B cell (primary cell): ENCODE results near the gene GGA3. TPM values are rescaled to one million over a fixed set of nuclear protein-coding genes. Genes with fewer than 3 reads are reported as not detected.
A peak's percentile ranks its signal among the peaks of the same experiment; 100 is the strongest.

Source experiments
- ATAC-seq: fragments of 200-7000 bp; cut with Tn5 transposase; one replicate; pipeline ENCODE4 v1.10.0; 2021; ENCODE audit warnings: low read depth, mild to moderate bottlenecking, moderate number of reproducible peaks, moderate library complexity
- CTCF ChIA-PET: fragments of 350-600 bp; sonication (Branson Sonifier 250); formaldehyde crosslinking; loops from one replicate; lab custom pipeline; 2021; ENCODE audit warnings: antibody characterized with exemption, inconsistent platforms; lab: Charles Lee
- POLR2A ChIA-PET: fragments of 350-600 bp; sonication (Branson Sonifier 250); formaldehyde crosslinking; loops from one replicate; lab custom pipeline; 2021; ENCODE audit warnings: antibody characterized with exemption; lab: Charles Lee
- DNase-seq: peaks from one replicate; pipeline ENCODE4 v3.0.0; 2013
- H2AFZ ChIP-seq: 2 replicates; pipeline ENCODE4 v1.6.1; 2012; ENCODE audit warnings: mild to moderate bottlenecking, low read depth, low read length; ENCODE audit not compliant: insufficient read depth, poor library complexity, severe bottlenecking
- H3K27ac ChIP-seq, 2 donors: 1 replicate in 1 of 2; 2 replicates in 1 of 2; pipeline ENCODE4 v1.5.1; 2012 to 2013; ENCODE audit warnings: low read length in 2 of 2, mild to moderate bottlenecking in 2 of 2, moderate library complexity in 1 of 2
- H3K27me3 ChIP-seq, 4 experiments: fragments of 200-600 bp in 1 of 4; sonication (generic) in 1 of 4; replicated peaks in 1 of 4; 1 replicate in 2 of 4; 2 replicates in 2 of 4; pipeline versions ENCODE4 v1.6.1 to v1.7.0; 2013 to 2016; ENCODE audit warnings: low read length in 3 of 4, mild to moderate bottlenecking in 2 of 4, mixed read lengths in 1 of 4, moderate library complexity in 1 of 4; ENCODE audit not compliant: insufficient read depth in 4 of 4, control insufficient read depth in 3 of 4; ENCODE audit errors: control extremely low read depth in 1 of 4
- H3K36me3 ChIP-seq, 2 experiments: replicated peaks in 1 of 2; 1 replicate in 1 of 2; 2 replicates in 1 of 2; pipeline versions ENCODE4 v1.6.1 to v1.7.1; 2013; ENCODE audit warnings: low read length in 1 of 2; ENCODE audit not compliant: insufficient read depth in 2 of 2, control insufficient read depth in 1 of 2; ENCODE audit errors: control extremely low read depth in 1 of 2, extremely low read depth in 1 of 2
- H3K4me1 ChIP-seq, 2 donors: fragments of 200-600 bp in 1 of 2; sonication (generic) in 1 of 2; 1 replicate in 1 of 2; 2 replicates in 1 of 2; pipeline versions ENCODE4 v1.5.1 to v1.6.1; 2013 to 2017; ENCODE audit warnings: low read length in 2 of 2; ENCODE audit not compliant: control insufficient read depth in 2 of 2, insufficient read depth in 2 of 2
- H3K4me2 ChIP-seq: replicated peaks from 2 replicates; pipeline ENCODE3; 2012; ENCODE audit warnings: mild to moderate bottlenecking, low read depth, low read length; ENCODE audit not compliant: poor library complexity, severe bottlenecking
- H3K4me3 ChIP-seq, 5 experiments: fragments of 200-600 bp in 1 of 5; sonication (generic) in 1 of 5; 1 replicate in 3 of 5; 2 replicates in 2 of 5; pipeline versions ENCODE4 v1.5.1 to v1.7.0; 2011 to 2016; ENCODE audit warnings: low read length in 4 of 5, mild to moderate bottlenecking in 4 of 5, low read depth in 2 of 5, control low read depth in 1 of 5, moderate library complexity in 1 of 5; ENCODE audit not compliant: insufficient read depth in 1 of 5; ENCODE audit errors: control extremely low read depth in 1 of 5, extremely low read depth in 1 of 5
- H3K79me2 ChIP-seq: fragments of 200-600 bp; sonication (generic); one replicate; pipeline ENCODE4 v1.6.0; 2016; ENCODE audit warnings: low read length; ENCODE audit not compliant: control insufficient read depth, insufficient read depth
- H3K9ac ChIP-seq: fragments of 200-600 bp; sonication (generic); 2 replicates; pipeline ENCODE4 v1.6.1; 2017; ENCODE audit warnings: mild to moderate bottlenecking, low read length, moderate library complexity
- H3K9me3 ChIP-seq, 3 donors: one replicate each; pipeline versions ENCODE4 v1.6.1 to v1.7.1; 2013; ENCODE audit warnings: low read length in 2 of 3; ENCODE audit not compliant: control insufficient read depth in 2 of 3, insufficient read depth in 1 of 3; ENCODE audit errors: control extremely low read depth in 1 of 3
- H4K20me1 ChIP-seq: 2 replicates; pipeline ENCODE4 v1.6.0; 2012; ENCODE audit warnings: mild to moderate bottlenecking, low read length; ENCODE audit not compliant: insufficient read depth, control insufficient read depth, poor library complexity, severe bottlenecking
- H3K27ac Mint-ChIP-seq: one replicate; pipeline ENCODE4 v1.8.0; 2021; ENCODE audit warnings: mixed read lengths
- H3K27me3 Mint-ChIP-seq: one replicate; pipeline ENCODE4 v1.8.0; 2021; ENCODE audit warnings: mixed read lengths
- H3K4me1 Mint-ChIP-seq: one replicate; pipeline ENCODE4 v1.8.0; 2021; ENCODE audit warnings: mixed read lengths
- H3K4me3 Mint-ChIP-seq: one replicate; pipeline ENCODE4 v1.8.0; 2021; ENCODE audit warnings: mixed read lengths
- H3K9me3 Mint-ChIP-seq: one replicate; pipeline ENCODE4 v1.8.0; 2022; ENCODE audit warnings: mixed read lengths; ENCODE audit not compliant: insufficient read depth
- CTCF ChIP-seq: fragments of 200-600 bp; IDR thresholded peaks from one replicate; pipeline ENCODE4 v1.8.0; 2022; ENCODE audit warnings: antibody characterized with exemption, mild to moderate bottlenecking
- EZH2 ChIP-seq: IDR thresholded peaks from 2 replicates; pipeline ENCODE4 v1.6.1; 2012; ENCODE audit warnings: borderline replicate concordance, low read depth, mild to moderate bottlenecking, moderate library complexity, low read length; ENCODE audit not compliant: insufficient read depth, poor library complexity, severe bottlenecking
- WGBS: methylation state at CpG from one replicate; pipeline ENCODE4 v1.1.5; 2013; ENCODE audit warnings: missing lambda C conversion rate; ENCODE audit not compliant: insufficient coverage; 5-methylcytosine and 5-hydroxymethylcytosine counted together
- intact Hi-C: fragments of 100-400 bp; cut with micrococcal nuclease; formaldehyde crosslinking; loops from one replicate; pipeline ENCODE4 v1.10.0; 2022
- polyA plus RNA-seq: library from polyadenylated mRNA; depleted of rRNA; stranded (reverse); fragments of >200 nt; gene quantifications from 2 replicates; pipeline ENCODE4 v1.2.3, GENCODE V29; 2012
- total RNA-seq, 2 donors: library from RNA; stranded (reverse); fragments of 120-200 nt in 1 of 2; gene quantifications; 1 replicate in 1 of 2; 2 replicates in 1 of 2; pipeline versions ENCODE4 v1.2.3 to v1.2.4, GENCODE V29; 2013 to 2022

Gene GGA3
- total and polyA plus RNA-seq, 2 donors (not counting 1 experiment from before 2014, with no cell fraction given): 109 to 135 TPM

- no peak overlapping the region for H3K4me3 ChIP-seq
- H4K20me1 ChIP-seq: no peaks in the 10 kb centered on the region
- intact Hi-C loops: no loop called here
- ChIA-PET CTCF (interaction anchor here (1.0 to 1.2 kb wide), 3 partner anchors 9 to 98 kb away, joined by 3 to 5 read pairs (median 4); no protein-coding TSS in a partner anchor), POLR2A (interaction anchor here (0.6 to 0.7 kb wide), 2 partner anchors 44 to 971 kb away, joined by 4 to 6 read pairs; no protein-coding TSS in a partner anchor)
- H3K9ac ChIP-seq: no peak overlapping the region
- H3K4me1 ChIP-seq: peaks cover 22 to 28% of the 10 kb centered on the region in 2 donors
- WGBS: 84% methylated on average over 9 of the region's 9 CpGs
- DNase-seq (no peak), ATAC-seq (no peak)
- TF ChIP-seq CTCF (no peak), EZH2 (no peak)
- peaks cover 25% of the 10 kb centered on the region for H3K4me1 Mint-ChIP-seq
- no peaks in the 10 kb centered on the region for H3K27me3 Mint-ChIP-seq
- no peak overlapping the region for H3K4me2 ChIP-seq
- H3K9me3 Mint-ChIP-seq: no peaks in the 10 kb centered on the region
- peak overlapping the region; percentile 89 for H3K27ac Mint-ChIP-seq
- no peak overlapping the region for H3K27ac ChIP-seq
- H3K4me3 Mint-ChIP-seq: no peak overlapping the region
- no peak overlapping the region for H2AFZ ChIP-seq
- H3K27me3 ChIP-seq: no peaks in the 10 kb centered on the region
- H3K36me3 ChIP-seq: no peaks in the 10 kb centered on the region
- peaks cover 0 to 2% (median 0%) of the 10 kb centered on the region in 3 donors for H3K9me3 ChIP-seq
- peaks cover 36% of the 10 kb centered on the region for H3K79me2 ChIP-seq
Observed at GRCh38 chr17:75301049-75301448, 39.6 kb upstream of the GGA3 start.

DNA sequence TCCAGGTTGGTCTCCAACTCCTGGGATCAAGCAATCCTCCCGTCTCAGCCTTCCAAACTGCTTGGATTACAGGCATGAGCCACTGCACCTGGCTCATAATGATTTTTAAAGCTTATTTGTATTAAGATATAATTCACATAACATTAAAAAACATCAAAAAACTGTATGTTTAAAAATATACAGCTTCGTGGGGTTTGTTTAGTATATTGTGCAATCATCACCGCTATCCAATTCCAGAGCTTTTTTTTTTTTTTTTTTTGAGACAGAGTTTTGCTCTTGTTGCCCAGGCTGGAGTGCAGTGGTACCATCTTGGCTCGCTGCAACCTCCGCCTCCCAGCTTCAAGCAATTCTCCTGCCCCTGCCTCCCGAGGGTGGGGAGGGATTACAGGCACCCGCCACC lies 38.9 kb upstream of the GGA3 start:
- H3K27ac ChIP-seq: no peak overlapping the region
- TF ChIP-seq CTCF (no peak), EZH2 (no peak)
- no peak overlapping the region for H2AFZ ChIP-seq
- no peak overlapping the region for H3K9ac ChIP-seq
- peaks cover 0 to 2% (median 0%) of the 10 kb centered on the region in 3 donors for H3K9me3 ChIP-seq
- ATAC-seq (no peak), DNase-seq (no peak)
- Mint-ChIP-seq H3K27me3 (no peaks in the 10 kb centered on the region), H3K9me3 (no peaks in the 10 kb centered on the region), H3K27ac (no peak overlapping the region), H3K4me1 (peaks cover 33% of the 10 kb centered on the region), H3K4me3 (no peak overlapping the region)
- WGBS: 100% methylated on average over 1 of the region's 7 CpGs
- no peaks in the 10 kb centered on the region for H3K27me3 ChIP-seq
- ChIA-PET CTCF (interaction anchor here (0.9 to 1.2 kb wide), 5 partner anchors 9 to 187 kb away, joined by 3 to 7 read pairs (median 4); no protein-coding TSS in a partner anchor), POLR2A (interaction anchor here (0.6 to 0.7 kb wide), 3 partner anchors 45 to 972 kb away, joined by 3 to 6 read pairs (median 4); no protein-coding TSS in a partner anchor)
- peaks cover 28 to 36% of the 10 kb centered on the region in 2 donors for H3K4me1 ChIP-seq
- no peak overlapping the region for H3K4me2 ChIP-seq
- H3K4me3 ChIP-seq: no peak overlapping the region
- no peaks in the 10 kb centered on the region for H4K20me1 ChIP-seq
- peaks cover 30% of the 10 kb centered on the region for H3K79me2 ChIP-seq
- intact Hi-C loops: no loop called here
- H3K36me3 ChIP-seq: no peaks in the 10 kb centered on the region
